OCI-LY7 (cell line): ENCODE measurements around the gene FBXO17. TPM values are rescaled to one million over a fixed set of nuclear protein-coding genes. Genes with fewer than 3 reads are reported as not detected.
"Not testable (repeated sequence)": the region's sequence is repeated elsewhere in the genome, so short reads cannot be mapped to it uniquely, and the experiment has no call there.

Source experiments
- BruUV-seq: library from RNA; stranded (reverse); fragments of 400-500 nt; replicated peaks from 2 replicates; lab custom pipeline; 2021; lab: Mats Ljungman, UMichigan
- CTCF ChIA-PET: fragments of 300-600 bp; sonication (Branson Sonifier 250); formaldehyde crosslinking; loops from one replicate; lab custom pipeline; 2022; ENCODE audit warnings: antibody characterized with exemption; ENCODE audit not compliant: unreplicated experiment; lab: Charles Lee
- POLR2A ChIA-PET: fragments of 300-600 bp; sonication (Branson Sonifier 250); formaldehyde crosslinking; loops from one replicate; lab custom pipeline; 2022; ENCODE audit warnings: antibody characterized with exemption; lab: Charles Lee
- DNase-seq: peaks from one replicate; pipeline ENCODE4 v3.0.0-alpha.2; 2015; ENCODE audit warnings: low spot score
- H2AFZ ChIP-seq: fragments of 200-600 bp; sonication (generic), shearing (Covaris generic); 2 replicates; pipeline ENCODE4 v1.6.1; 2014; ENCODE audit warnings: mild to moderate bottlenecking, antibody characterized with exemption, low read length, moderate library complexity
- H3K27ac ChIP-seq: fragments of 200-600 bp; sonication (generic); 2 replicates; pipeline ENCODE4 v1.5.1; 2014; ENCODE audit warnings: mixed run types, low read depth, mild to moderate bottlenecking, moderate library complexity, low read length, inconsistent platforms; ENCODE audit not compliant: poor library complexity, severe bottlenecking
- H3K36me3 ChIP-seq: fragments of 200-600 bp; sonication (generic); 2 replicates; pipeline ENCODE4 v1.6.1; 2014; ENCODE audit warnings: mild to moderate bottlenecking, antibody characterized with exemption, low read length, moderate library complexity, mixed read lengths; ENCODE audit not compliant: insufficient read depth
- H3K4me1 ChIP-seq: fragments of 200-600 bp; sonication (generic); 2 replicates; pipeline ENCODE4 v1.5.1; 2014; ENCODE audit warnings: mild to moderate bottlenecking, low read length; ENCODE audit not compliant: insufficient read depth, poor library complexity, severe bottlenecking
- H3K4me2 ChIP-seq: fragments of 200-600 bp; sonication (generic); 2 replicates; pipeline ENCODE4 v1.6.1; 2014; ENCODE audit warnings: mild to moderate bottlenecking, low read length
- H3K4me3 ChIP-seq: fragments of 200-600 bp; sonication (generic); 2 replicates; pipeline ENCODE4 v1.5.1; 2014; ENCODE audit warnings: mild to moderate bottlenecking, low read depth, low read length; ENCODE audit not compliant: poor library complexity, severe bottlenecking
- H3K79me2 ChIP-seq: fragments of 200-600 bp; sonication (generic); 2 replicates; pipeline ENCODE4 v1.6.1; 2016; ENCODE audit warnings: low read depth, mild to moderate bottlenecking, low read length, moderate library complexity, mixed read lengths; ENCODE audit not compliant: insufficient read depth
- H3K9me2 ChIP-seq: fragments of 200-600 bp; sonication (generic); 2 replicates; pipeline ENCODE4 v1.6.1; 2016; ENCODE audit warnings: mild to moderate bottlenecking, low read length, mixed read lengths; ENCODE audit not compliant: insufficient read depth
- H3K9me3 ChIP-seq: fragments of 200-600 bp; sonication (generic); 2 replicates; pipeline ENCODE4 v1.6.1; 2014; ENCODE audit warnings: mild to moderate bottlenecking, mixed run types, low read length, mixed read lengths
- H4K20me1 ChIP-seq: fragments of 200-600 bp; sonication (generic); 2 replicates; pipeline ENCODE4 v1.6.1; 2014; ENCODE audit warnings: mild to moderate bottlenecking, antibody characterized with exemption, low read length, moderate library complexity, mixed read lengths; ENCODE audit not compliant: insufficient read depth
- EZH2phosphoT487 ChIP-seq: fragments of 200-600 bp; sonication (generic); IDR thresholded peaks from 2 replicates; pipeline ENCODE4 v1.6.1; 2018; ENCODE audit warnings: low read depth, borderline replicate concordance, mild to moderate bottlenecking, mixed run types, antibody characterized with exemption, low read length, moderate library complexity, mixed read lengths
- intact Hi-C: fragments of 100-400 bp; cut with micrococcal nuclease; formaldehyde crosslinking; loops from one replicate; pipeline ENCODE4 v1.10.0; 2022; ENCODE audit not compliant: unreplicated experiment
- total RNA-seq, 2 experiments: library from RNA; depleted of rRNA in 1 of 2; stranded (reverse); fragments of >200 nt in 1 of 2; shearing (Covaris generic) in 1 of 2; gene quantifications; 2 replicates each; pipeline ENCODE4 v1.2.3, GENCODE V29; 2014 to 2022
- TF ChIP-seq, protein P1 (sequence below): fragments of 200-600 bp; sonication (generic); conservative IDR thresholded peaks from 2 replicates; pipeline ENCODE4 v1.5.1; 2014; ENCODE audit warnings: mild to moderate bottlenecking, antibody characterized with exemption, low read length, moderate library complexity, mixed read lengths

FBXO17 gene
- total RNA-seq, 2 experiments from 2014 or later: not detected

DNA sequence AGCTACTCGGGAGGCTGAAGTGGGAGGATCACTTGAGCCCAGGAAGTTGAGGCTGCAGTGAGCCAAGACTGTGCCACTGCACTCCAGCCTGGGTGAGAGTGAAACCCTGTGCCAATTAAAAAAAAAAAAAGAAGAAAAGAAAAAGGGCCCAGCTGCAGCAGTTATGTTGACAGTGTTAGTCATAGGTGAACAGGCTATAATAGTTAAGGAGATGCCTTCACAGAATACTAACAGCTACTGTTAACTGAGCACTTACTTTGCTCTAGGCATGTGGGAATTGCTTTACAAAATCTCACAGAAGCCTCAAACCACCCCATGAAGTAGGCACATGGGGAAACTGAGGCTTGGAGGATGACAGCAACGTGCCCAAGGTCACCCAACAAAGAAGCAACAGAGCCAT, 3.9 kb downstream of the FBXO17 start:
- H3K9me2 ChIP-seq: no peaks in the 10 kb centered on the region
- intact Hi-C loops: no loop called here
- TF ChIP-seq, protein P1, sequence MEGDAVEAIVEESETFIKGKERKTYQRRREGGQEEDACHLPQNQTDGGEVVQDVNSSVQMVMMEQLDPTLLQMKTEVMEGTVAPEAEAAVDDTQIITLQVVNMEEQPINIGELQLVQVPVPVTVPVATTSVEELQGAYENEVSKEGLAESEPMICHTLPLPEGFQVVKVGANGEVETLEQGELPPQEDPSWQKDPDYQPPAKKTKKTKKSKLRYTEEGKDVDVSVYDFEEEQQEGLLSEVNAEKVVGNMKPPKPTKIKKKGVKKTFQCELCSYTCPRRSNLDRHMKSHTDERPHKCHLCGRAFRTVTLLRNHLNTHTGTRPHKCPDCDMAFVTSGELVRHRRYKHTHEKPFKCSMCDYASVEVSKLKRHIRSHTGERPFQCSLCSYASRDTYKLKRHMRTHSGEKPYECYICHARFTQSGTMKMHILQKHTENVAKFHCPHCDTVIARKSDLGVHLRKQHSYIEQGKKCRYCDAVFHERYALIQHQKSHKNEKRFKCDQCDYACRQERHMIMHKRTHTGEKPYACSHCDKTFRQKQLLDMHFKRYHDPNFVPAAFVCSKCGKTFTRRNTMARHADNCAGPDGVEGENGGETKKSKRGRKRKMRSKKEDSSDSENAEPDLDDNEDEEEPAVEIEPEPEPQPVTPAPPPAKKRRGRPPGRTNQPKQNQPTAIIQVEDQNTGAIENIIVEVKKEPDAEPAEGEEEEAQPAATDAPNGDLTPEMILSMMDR: no peak
- no peak for TF ChIP-seq EZH2phosphoT487
- H3K9me3 ChIP-seq: no peaks in the 10 kb centered on the region
- no peaks in the 10 kb centered on the region for H4K20me1 ChIP-seq
- H3K4me1 ChIP-seq: no peaks in the 10 kb centered on the region
- no peak overlapping the region for H2AFZ ChIP-seq
- ChIA-PET CTCF (no interaction called here), POLR2A (interaction anchor here (0.6 kb wide), 1 partner anchor 21 kb away, joined by 3 read pairs; no protein-coding TSS in a partner anchor)
- no peaks in the 10 kb centered on the region for H3K36me3 ChIP-seq
- H3K79me2 ChIP-seq: no peaks in the 10 kb centered on the region
- no peak overlapping the region for H3K4me2 ChIP-seq
- H3K4me3 ChIP-seq: no peak overlapping the region
- no TSS peak for BruUV-seq
- no peak for DNase-seq
- H3K27ac ChIP-seq: no peak overlapping the region

DNA sequence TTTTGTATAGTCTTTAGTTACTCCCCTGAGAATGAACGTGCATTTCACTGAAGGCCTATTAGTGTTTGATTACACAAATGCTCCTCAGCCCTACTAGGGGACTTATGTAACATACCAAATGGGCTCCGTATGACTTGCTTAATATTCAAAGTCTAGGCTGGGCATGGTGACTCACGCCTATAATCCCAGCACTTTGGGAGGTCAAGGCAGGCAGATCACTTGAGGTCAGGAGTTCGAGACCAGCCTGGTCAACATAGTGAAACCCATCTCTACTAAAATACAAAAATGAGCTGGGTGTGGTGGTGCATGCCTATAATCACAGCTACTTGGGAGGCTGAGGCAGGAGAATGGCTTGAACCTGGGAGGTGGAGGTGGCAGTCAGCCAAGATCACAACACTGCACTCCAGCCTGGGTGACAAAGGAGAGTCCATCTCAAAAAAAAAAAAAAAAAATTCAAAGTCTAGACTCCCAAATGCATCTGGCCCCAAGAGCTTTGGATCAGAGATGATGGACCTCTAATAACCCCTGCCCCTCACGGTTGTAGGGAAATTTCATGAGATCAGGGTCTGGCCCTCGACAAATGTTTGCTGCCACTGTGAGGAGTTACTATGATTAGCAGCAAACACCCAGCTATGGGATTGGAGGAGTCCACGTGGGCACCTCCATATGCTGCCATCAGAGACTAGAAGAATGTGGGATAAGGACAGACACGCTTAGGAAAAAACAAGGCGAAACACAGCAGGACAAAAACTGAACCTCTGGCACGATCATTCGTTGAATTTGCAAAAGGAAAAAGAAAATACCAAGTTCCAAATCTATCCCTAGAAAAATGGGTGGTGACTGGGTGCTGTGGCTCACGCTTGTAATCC, 4.6 kb downstream of the FBXO17 start:
- Histone ChIP-seq H3K4me3 (no peak overlapping the region), H3K9me2 (no peaks in the 10 kb centered on the region), H3K27ac (no peak overlapping the region), H3K36me3 (no peaks in the 10 kb centered on the region), H3K79me2 (no peaks in the 10 kb centered on the region), H3K9me3 (no peaks in the 10 kb centered on the region), H3K4me1 (no peaks in the 10 kb centered on the region), H2AFZ (no peak overlapping the region), H4K20me1 (no peaks in the 10 kb centered on the region), H3K4me2 (no peak overlapping the region)
- intact Hi-C loops: no loop called here
- POLR2A ChIA-PET: interaction anchor here (0.7 kb wide), 1 partner anchor 448 kb away, joined by 3 read pairs; no protein-coding TSS in a partner anchor
- DNase-seq: no peak
- CTCF ChIA-PET: no interaction called here
- TF ChIP-seq, protein P1: no peak
- TF ChIP-seq EZH2phosphoT487: no peak
- BruUV-seq: no TSS peak

DNA sequence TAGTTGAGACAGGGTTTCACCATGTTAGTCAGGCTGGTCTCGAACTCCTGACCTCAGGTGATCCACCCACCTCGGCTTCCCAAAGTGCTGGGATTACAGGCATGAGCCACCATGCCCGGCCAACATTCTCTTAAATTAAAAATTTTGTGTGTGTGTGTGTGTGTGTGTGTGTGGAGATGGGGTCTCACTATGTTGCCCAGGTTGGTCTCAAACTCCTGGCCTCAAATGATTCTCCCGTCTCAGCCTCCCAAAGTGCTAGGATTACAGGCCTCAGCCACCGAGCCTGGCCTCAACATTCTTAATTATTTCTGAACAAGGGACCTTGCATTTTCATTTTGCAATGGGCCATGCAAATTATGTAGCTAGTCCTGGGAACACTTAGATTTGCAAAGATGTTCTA, 9.4 kb downstream of the FBXO17 start:
- intact Hi-C loops: loop anchor here (10.0 kb wide), 1 partner anchor 69 kb away; the partner anchor contains the start of gene FBXO27
- H3K79me2 ChIP-seq, CTCF ChIA-PET, DNase-seq, H3K9me3 ChIP-seq, H4K20me1 ChIP-seq, H3K4me2 ChIP-seq, H2AFZ ChIP-seq, BruUV-seq, H3K36me3 ChIP-seq, H3K9me2 ChIP-seq, H3K27ac ChIP-seq, H3K4me3 ChIP-seq, H3K4me1 ChIP-seq, POLR2A ChIA-PET: not testable (repeated sequence)
